GM12878 (cell line): ENCODE measurements around the gene HHLA2.

Experiments
- CTCF ChIP-seq, 3 experiments: IDR thresholded peaks in 2 of 3; conservative IDR thresholded peaks in 1 of 3; 2 replicates each; pipeline ENCODE4 v1.5.1; 2011; ENCODE audit warnings: low read depth in 3 of 3, low read length in 3 of 3, mild to moderate bottlenecking in 3 of 3, control low read depth in 2 of 3, moderate library complexity in 2 of 3, inconsistent platforms in 1 of 3, mixed read lengths in 1 of 3; ENCODE audit not compliant: control insufficient read depth in 2 of 3, insufficient read depth in 1 of 3; ENCODE audit errors: extremely low read depth in 1 of 3
- EGR1 ChIP-seq, 2 experiments: IDR thresholded peaks; 1 replicate in 1 of 2; 2 replicates in 1 of 2; pipeline ENCODE4 v1.6.1; 2011 to 2012; ENCODE audit warnings: low read depth in 2 of 2, low read length in 2 of 2, borderline replicate concordance in 1 of 2, mild to moderate bottlenecking in 1 of 2, moderate library complexity in 1 of 2
- IRF3 ChIP-seq: fragments of 450-650 bp; IDR thresholded peaks from 2 replicates; pipeline ENCODE4 v1.6.1; 2014; ENCODE audit warnings: mild to moderate bottlenecking
- POLR2A ChIP-seq: IDR thresholded peaks from 2 replicates; pipeline ENCODE4 v1.6.1; 2011; ENCODE audit warnings: low read depth, mild to moderate bottlenecking, low read length
- POLR2AphosphoS5 ChIP-seq: IDR thresholded peaks from 2 replicates; pipeline ENCODE4 v1.6.1; 2011; ENCODE audit warnings: mild to moderate bottlenecking, low read length, inconsistent platforms
- SPI1 ChIP-seq: IDR thresholded peaks from 2 replicates; pipeline ENCODE4 v1.6.1; 2011; ENCODE audit warnings: low read depth, mild to moderate bottlenecking, low read length, moderate library complexity, borderline replicate concordance; ENCODE audit not compliant: insufficient read depth
- ZBTB33 ChIP-seq: fragments of 450-650 bp; IDR thresholded peaks from 2 replicates; pipeline ENCODE4 v1.6.1; 2017; ENCODE audit warnings: mild to moderate bottlenecking
- ZBTB40 ChIP-seq: fragments of 450-650 bp; IDR thresholded peaks from 2 replicates; pipeline ENCODE4 v1.6.1; 2016; ENCODE audit warnings: mild to moderate bottlenecking, moderate library complexity, borderline replicate concordance
- ZNF622 ChIP-seq: fragments of 450-650 bp; IDR thresholded peaks from 2 replicates; pipeline ENCODE4 v1.6.1; 2017; ENCODE audit warnings: mild to moderate bottlenecking, inconsistent platforms

- TF ChIP-seq POLR2AphosphoS5 (no peak), EGR1 (IDR thresholded peaks at IDR 0.05; ENCODE audit: borderline replicate concordance in 1 of 2, low read depth in 2 of 2, low read length in 2 of 2) (no peak), ZBTB33 (no peak), POLR2A (no peak), CTCF (IDR thresholded peaks at IDR 0.05 in 2 of 3, conservative IDR thresholded peaks at IDR 0.05 in 1 of 3; ENCODE audit: control insufficient read depth in 2 of 3, extremely low read depth in 1 of 3, insufficient read depth in 1 of 3, low read depth in 3 of 3, low read length in 3 of 3) (no peak), IRF3 (no peak), SPI1 (no peak), ZNF622 (no peak), ZBTB40 (no peak)
Observed at GRCh38 chr3:108312656-108313055, 16.3 kb downstream of the HHLA2 start.
